Measurements from ENCODE around the gene ACOT8.

GRCh38 chr20:45813006-45813340 is 44.2 kb downstream of the ACOT8 start:
- TF ChIP-seq, protein P1, sequence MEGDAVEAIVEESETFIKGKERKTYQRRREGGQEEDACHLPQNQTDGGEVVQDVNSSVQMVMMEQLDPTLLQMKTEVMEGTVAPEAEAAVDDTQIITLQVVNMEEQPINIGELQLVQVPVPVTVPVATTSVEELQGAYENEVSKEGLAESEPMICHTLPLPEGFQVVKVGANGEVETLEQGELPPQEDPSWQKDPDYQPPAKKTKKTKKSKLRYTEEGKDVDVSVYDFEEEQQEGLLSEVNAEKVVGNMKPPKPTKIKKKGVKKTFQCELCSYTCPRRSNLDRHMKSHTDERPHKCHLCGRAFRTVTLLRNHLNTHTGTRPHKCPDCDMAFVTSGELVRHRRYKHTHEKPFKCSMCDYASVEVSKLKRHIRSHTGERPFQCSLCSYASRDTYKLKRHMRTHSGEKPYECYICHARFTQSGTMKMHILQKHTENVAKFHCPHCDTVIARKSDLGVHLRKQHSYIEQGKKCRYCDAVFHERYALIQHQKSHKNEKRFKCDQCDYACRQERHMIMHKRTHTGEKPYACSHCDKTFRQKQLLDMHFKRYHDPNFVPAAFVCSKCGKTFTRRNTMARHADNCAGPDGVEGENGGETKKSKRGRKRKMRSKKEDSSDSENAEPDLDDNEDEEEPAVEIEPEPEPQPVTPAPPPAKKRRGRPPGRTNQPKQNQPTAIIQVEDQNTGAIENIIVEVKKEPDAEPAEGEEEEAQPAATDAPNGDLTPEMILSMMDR (conservative IDR thresholded peaks at IDR 0.05; ENCODE audit: low read depth, low read length), result no peak
- TF ChIP-seq, protein P2, sequence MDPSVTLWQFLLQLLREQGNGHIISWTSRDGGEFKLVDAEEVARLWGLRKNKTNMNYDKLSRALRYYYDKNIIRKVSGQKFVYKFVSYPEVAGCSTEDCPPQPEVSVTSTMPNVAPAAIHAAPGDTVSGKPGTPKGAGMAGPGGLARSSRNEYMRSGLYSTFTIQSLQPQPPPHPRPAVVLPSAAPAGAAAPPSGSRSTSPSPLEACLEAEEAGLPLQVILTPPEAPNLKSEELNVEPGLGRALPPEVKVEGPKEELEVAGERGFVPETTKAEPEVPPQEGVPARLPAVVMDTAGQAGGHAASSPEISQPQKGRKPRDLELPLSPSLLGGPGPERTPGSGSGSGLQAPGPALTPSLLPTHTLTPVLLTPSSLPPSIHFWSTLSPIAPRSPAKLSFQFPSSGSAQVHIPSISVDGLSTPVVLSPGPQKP (IDR thresholded peaks at IDR 0.05; ENCODE audit: borderline replicate concordance, low read depth, low read length), result no peak
- TF ChIP-seq, protein P3, sequence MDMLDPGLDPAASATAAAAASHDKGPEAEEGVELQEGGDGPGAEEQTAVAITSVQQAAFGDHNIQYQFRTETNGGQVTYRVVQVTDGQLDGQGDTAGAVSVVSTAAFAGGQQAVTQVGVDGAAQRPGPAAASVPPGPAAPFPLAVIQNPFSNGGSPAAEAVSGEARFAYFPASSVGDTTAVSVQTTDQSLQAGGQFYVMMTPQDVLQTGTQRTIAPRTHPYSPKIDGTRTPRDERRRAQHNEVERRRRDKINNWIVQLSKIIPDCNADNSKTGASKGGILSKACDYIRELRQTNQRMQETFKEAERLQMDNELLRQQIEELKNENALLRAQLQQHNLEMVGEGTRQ (IDR thresholded peaks at IDR 0.05; ENCODE audit: low read depth, low read length), result no peak
- TF ChIP-seq POLR2A (IDR thresholded peaks at IDR 0.05; ENCODE audit: low read depth, low read length) (no peak), FOS (IDR thresholded peaks at IDR 0.05; ENCODE audit: low read depth, low read length) (no peak), MAFK (IDR thresholded peaks at IDR 0.05; ENCODE audit: low read depth, low read length) (no peak), RCOR1 (IDR thresholded peaks at IDR 0.05; ENCODE audit: insufficient replicate concordance, low read length) (no peak), RAD21 (IDR thresholded peaks at IDR 0.05; ENCODE audit: low read length) (no peak), RFX5 (IDR thresholded peaks at IDR 0.05; ENCODE audit: low read depth, low read length) (no peak), BHLHE40 (IDR thresholded peaks at IDR 0.05; ENCODE audit: low read depth, low read length) (no peak), CEBPB (IDR thresholded peaks at IDR 0.05; ENCODE audit: low read depth, low read length) (no peak), MXI1 (IDR thresholded peaks at IDR 0.05; ENCODE audit: borderline replicate concordance, low read depth, low read length) (no peak), SMC3 (IDR thresholded peaks at IDR 0.05; ENCODE audit: low read depth, low read length) (no peak)

Measured in IMR-90 (cell line).